NCI-H526 (cell line): ENCODE results near the gene KCNQ1.

Source experiments
- DNase-seq, 2 experiments: peaks; one replicate each; lab custom pipeline; 2025; lab: John Stamatoyannopoulos, UW

KCNQ1 gene

GRCh38 chr11:2762451-2762850 is 317.6 kb downstream of the KCNQ1 start:
- DNase-seq = no peak

DNA sequence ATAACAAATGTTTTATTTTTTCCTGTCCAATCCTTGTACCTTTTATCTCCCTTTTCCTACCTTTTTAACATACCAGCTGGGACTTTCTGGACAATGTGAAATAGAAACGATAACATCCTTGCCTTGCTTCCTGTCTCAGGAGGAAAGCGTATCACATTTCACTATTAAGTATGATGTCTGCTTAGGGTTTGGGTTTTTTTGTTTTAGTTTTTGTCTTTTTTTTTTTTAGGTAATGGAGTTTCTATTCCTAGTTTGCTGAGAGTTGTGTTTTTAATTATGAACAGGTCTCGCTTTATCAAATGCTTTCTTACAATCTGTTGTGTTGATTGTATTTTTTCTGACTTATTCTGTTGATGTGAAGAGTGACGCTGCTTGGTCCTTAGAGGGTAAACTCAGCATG is 319.2 kb downstream of the KCNQ1 start:
- DNase-seq = no peak

- no peak for DNase-seq
Observed at GRCh38 chr11:2765491-2765890, 320.7 kb downstream of the KCNQ1 start.

GRCh38 chr11:2766166-2766565 is 321.4 kb downstream of the KCNQ1 start:
- no peak for DNase-seq

DNA sequence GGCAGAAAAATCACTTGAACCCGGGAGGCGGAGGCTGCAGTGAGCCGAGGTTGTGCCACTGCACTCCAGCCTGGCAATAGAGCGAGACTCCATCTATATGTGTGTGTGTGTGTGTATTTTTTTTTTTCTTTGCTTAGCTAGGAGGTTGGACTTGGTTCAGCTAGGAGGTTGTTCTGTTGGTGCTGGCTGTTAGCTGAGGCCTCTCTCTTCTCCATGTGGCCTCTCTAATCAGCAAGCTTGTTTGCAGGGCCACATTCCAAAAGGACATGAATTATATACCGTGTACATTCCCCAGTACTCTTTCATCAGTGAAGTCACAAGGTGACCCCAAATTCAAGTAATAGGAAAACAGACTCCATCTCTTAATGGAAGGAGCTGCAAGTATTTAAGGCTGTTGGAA is 322.3 kb downstream of the KCNQ1 start:
- no peak for DNase-seq

- DNase-seq = no peak
Observed at GRCh38 chr11:2767801-2768200, 323.0 kb downstream of the KCNQ1 start.

GRCh38 chr11:2768471-2769408 is 323.9 kb downstream of the KCNQ1 start:
- no peak for DNase-seq

DNA sequence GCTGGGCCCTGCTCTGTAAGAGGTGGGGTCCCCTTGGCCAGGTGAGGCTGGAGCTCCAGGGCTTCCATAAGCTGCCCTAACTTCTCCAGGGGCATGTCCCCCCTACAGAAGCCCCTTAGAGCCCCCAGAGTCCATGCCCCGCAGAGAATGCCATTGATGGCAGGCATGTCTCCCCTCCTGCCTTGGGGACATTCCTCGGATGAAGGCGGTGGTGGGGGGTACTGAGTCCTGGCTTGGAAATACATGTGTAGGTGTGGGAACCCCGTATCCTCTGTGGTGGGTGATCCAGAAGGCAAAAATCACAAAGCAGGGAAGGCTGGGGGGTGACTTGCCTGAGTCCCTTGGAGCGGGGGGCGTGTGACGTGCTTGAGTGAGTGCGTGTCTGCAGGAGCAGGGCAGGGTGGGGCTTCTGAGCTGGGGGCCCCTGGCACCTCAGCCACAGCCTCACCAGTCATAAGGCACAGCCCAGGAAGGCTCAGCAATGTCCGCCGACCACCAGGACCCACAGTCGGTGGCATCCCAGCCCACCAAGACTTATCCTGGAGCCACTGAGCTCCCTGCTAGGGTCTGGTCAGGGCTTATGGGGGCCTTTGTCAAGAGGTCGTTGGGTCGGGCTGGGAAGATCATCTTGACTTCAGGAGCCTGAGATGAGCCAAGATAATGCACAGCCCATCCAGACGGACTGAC is 324.7 kb downstream of the KCNQ1 start:
- DNase-seq = no peak

DNA sequence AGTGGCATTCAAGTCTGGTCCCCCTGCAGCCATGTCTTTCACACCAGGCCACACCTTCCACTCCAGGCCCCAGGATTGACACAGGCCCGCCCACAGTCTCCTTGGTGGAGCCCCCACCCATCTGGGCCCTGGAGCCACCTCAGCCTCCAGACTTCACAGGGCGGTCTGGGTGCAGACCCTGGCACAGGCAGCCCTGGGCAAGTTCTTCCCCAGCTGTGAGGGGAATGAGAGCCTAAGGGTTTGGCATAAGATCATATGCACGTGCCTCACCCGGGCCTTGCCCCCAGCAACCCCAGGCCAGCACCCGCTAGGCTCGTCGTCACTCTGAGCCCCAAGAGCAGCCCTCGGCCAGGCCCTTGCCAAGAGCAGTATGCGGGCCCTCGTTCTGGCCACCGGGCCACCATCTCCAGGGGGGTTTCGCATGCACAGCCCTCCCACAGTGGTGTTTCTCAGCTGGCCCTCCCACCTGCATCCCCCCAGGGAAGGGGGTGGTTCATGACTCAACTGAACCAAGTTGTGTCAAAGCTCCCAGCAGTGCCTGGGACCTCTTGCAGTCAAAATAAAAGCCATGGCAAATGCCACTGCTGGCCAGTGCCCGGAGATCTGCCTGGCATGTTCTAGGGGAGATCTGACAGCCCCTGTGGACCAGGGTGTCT is 325.4 kb downstream of the KCNQ1 start:
- no peak for DNase-seq

GRCh38 chr11:2770761-2771301 is 326.0 kb downstream of the KCNQ1 start:
- DNase-seq = no peak

- DNase-seq = peak in 1 of 2 experiments; percentile 44
Observed at GRCh38 chr11:2771758-2772466, 327.1 kb downstream of the KCNQ1 start.

GRCh38 chr11:2772544-2773031 is 327.8 kb downstream of the KCNQ1 start:
- DNase-seq = no peak

DNA sequence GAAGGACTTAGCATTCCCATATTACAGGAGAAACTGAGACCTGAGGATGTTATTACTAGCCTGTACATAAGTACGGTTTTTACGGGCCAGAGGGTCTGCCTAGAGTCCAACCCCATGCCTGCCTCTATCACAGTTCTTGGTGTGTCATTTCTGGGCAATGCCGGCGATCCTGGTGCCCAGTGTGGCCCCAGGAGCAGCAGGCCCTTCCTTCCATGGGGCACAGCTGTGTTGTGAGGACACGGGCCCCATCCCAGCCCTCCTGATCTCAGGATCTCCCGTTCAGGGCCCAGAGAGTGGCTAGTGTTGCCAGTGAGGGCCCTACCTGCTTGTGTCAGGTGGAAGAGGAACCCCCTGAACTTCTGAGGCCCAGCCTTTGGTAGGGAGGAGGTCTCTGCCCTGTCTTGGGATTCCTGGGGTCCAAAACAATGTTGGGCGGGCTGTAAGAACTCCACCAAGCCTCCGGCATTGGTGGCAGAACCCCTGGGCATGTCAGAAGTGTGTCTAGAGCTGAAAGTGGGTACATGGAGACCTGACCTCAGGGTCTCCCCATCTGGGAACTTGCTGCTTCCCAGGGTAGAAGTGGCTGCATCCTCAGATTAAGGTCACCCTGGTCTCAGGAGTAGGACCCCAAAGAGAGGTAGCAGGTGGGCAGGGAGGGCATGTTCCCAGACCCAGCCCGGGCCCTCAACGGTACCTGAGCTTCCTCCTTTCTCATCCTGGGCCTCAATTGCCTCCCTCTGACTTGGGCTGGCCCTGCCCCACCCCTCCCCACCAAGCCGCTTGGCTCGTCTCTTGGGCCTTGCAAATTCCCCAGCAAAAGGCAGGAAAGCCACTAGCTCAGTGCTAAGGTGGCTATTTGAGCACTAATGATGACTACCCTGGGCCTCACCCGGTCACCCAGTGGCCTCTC is 329.6 kb downstream of the KCNQ1 start:
- no peak for DNase-seq

GRCh38 chr11:2775083-2775625 is 330.3 kb downstream of the KCNQ1 start:
- DNase-seq = no peak

- DNase-seq = no peak
Observed at GRCh38 chr11:2775626-2776350, 331.0 kb downstream of the KCNQ1 start.

DNA sequence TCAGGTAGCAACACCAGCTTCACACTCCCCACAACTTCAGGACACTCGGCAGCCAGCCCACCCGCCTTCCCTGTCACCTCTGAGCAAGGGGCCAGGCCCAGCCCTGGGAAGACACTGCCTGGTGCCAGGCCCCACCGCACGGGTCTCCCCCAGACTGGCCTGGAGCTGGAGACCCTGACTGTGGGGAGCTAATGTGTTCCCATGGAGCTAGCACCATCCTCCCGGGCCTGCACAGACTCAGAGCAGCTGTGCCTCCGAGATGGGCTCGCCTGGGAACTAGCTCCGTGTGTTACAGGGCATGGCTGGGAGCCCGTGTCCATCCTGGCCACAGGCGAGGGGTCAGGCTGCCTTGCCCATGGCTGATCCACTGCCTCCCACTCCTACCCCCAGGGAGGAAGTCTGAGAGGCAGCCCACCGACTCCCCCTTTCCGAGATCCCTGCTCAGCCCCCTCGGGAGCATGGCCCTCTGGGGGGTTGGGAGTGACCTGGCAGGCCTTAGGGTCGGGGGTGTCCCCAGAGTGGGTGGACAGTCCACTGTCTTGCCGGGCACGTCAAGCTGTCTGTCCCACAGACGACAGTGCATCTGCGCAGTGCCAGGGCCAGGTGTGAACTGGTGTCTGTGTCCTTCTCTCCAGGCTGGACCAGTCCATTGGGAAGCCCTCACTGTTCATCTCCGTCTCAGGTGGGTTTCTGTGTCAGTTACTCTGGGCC is 331.7 kb downstream of the KCNQ1 start:
- no peak for DNase-seq

DNA sequence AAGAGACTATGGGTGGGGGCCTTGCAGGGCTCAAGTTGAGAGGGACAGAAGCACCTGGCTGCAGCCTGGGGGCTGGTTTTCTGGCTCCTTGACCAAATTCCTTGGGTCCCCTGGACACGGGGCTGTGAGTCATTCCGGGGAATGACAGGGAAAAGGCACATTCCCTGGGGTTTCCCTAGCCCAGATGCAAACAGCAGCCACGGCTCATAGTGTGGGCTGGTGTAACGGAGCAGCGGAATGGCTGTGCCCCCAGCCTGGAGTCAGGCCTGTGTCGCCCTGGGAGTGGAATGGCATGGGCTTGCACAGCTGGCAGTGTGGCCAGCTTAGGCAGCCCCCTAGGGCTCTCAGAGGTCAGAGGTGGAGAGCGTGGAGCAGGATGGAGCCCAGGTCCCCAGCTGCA is 332.6 kb downstream of the KCNQ1 start:
- DNase-seq = no peak

DNA sequence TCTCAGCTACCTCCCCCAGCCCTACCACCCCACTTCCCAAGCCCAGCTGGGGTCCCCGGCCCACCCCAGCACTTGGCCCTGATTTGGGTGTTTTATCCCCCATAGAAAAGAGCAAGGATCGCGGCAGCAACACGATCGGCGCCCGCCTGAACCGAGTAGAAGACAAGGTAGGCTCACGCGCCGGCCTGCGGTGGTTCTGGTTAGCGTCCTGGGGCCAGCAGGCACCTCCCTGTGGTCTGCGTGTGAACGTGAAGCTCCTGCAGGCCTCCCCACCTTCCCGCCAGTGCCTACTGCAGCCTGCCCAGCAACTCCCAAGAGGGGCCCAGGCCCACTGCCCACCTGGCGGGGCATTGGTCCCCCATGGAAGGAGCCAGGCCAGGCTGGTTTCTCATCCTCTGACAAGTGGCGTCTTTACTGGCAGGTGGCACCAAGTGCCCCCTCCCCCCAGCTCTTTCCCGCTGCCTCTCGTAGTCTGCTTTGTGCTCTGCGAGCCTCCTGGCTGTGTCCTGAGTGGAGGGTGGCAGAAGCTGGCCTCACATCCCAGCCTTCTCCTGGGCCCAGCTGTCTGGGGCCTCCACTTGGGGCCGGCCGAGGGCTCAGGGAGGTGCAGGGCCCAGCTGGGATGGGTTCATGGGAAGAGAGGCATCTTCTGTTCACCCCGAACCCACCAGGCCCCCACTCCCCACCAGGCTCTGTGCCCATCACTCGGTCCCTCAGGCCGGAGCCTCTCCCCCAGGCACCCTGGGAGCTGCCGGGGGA is 333.2 kb downstream of the KCNQ1 start:
- DNase-seq = peak; percentile 71 to 84
